Heart left ventricle (tissue), 16 donors: ENCODE data around the gene SLC25A1. TPM values are rescaled to one million over a fixed set of nuclear protein-coding genes. Genes with fewer than 3 reads are reported as not detected.
"Not testable (repeated sequence)": the region's sequence is repeated elsewhere in the genome, so short reads cannot be mapped to it uniquely, and the experiment has no call there.

ENCODE experiments used
- ATAC-seq, 4 donors: fragments of 200-7000 bp; cut with Tn5 transposase; one replicate each; pipeline ENCODE4 v1.9.1; 2020 to 2022; ENCODE audit warnings: moderate library complexity in 4 of 4, mild to moderate bottlenecking in 3 of 4, moderate number of reproducible peaks in 1 of 4
- DNase-seq, 5 donors: peaks; one replicate each; pipeline ENCODE4 v3.0.0-alpha.2; 2020
- H3K27ac ChIP-seq, 12 donors: fragments of 200-600 bp; sonication (generic) in 4 of 12; one replicate each; pipeline versions ENCODE4 v1.5.0 to v1.8.0; 2016 to 2022; ENCODE audit warnings: mild to moderate bottlenecking in 2 of 12
- H3K27me3 ChIP-seq, 9 donors: fragments of 200-600 bp; sonication (generic) in 2 of 9; one replicate each; pipeline versions ENCODE4 v1.5.1 to v1.8.0; 2016 to 2022; ENCODE audit warnings: mild to moderate bottlenecking in 3 of 9
- H3K36me3 ChIP-seq, 9 donors: fragments of 200-600 bp; sonication (generic) in 2 of 9; one replicate each; pipeline versions ENCODE4 v1.5.0 to v1.8.0; 2018 to 2022; ENCODE audit warnings: mild to moderate bottlenecking in 2 of 9
- H3K4me1 ChIP-seq, 12 donors: fragments of 200-600 bp; sonication (generic) in 4 of 12; one replicate each; pipeline versions ENCODE4 v1.5.0 to v1.8.0; 2016 to 2022; ENCODE audit warnings: mild to moderate bottlenecking in 3 of 12
- H3K4me3 ChIP-seq, 12 donors: fragments of 200-600 bp; sonication (generic) in 4 of 12; one replicate each; pipeline versions ENCODE4 v1.5.0 to v1.8.0; 2017 to 2022; ENCODE audit warnings: mild to moderate bottlenecking in 9 of 12, moderate library complexity in 4 of 12
- H3K9me3 ChIP-seq, 12 donors: fragments of 200-600 bp; sonication (generic) in 4 of 12; one replicate each; pipeline versions ENCODE4 v1.5.0 to v1.8.0; 2016 to 2022; ENCODE audit warnings: mild to moderate bottlenecking in 1 of 12
- CTCF ChIP-seq, 12 donors: fragments of 200-600 bp; sonication (generic) in 4 of 12; IDR thresholded peaks; one replicate each; pipeline versions ENCODE4 v1.5.0 to v1.8.0; 2018 to 2022; ENCODE audit warnings: antibody characterized with exemption in 12 of 12, mild to moderate bottlenecking in 5 of 12
- POLR2A ChIP-seq, 2 donors: fragments of 450-650 bp; IDR thresholded peaks; one replicate each; pipeline ENCODE4 v1.6.1; 2017; ENCODE audit warnings: antibody characterized with exemption in 2 of 2, mild to moderate bottlenecking in 2 of 2, moderate library complexity in 2 of 2
- WGBS, 4 donors: extraction: QIAGEN DNeasy Blood & Tissue Kit in 2 of 4; methylation state at CpG; one replicate each; pipeline versions ENCODE4 v1.1.5 to v1.1.7; 2013 to 2018; 5-methylcytosine and 5-hydroxymethylcytosine counted together
- intact Hi-C, 10 donors: fragments of 100-400 bp; cut with DNase I; formaldehyde crosslinking; loops; one replicate each; pipeline versions ENCODE4 v1.11.1 to v1.14.2; 2022
- polyA plus RNA-seq, 2 donors: library from polyadenylated mRNA; stranded (reverse); fragments of 200-250 nt; gene quantifications; one replicate each; pipeline ENCODE4 v1.2.3, GENCODE V29; 2013
- total RNA-seq, 9 donors: library from RNA; depleted of rRNA in 2 of 9; stranded (reverse); fragments of >200 nt in 2 of 9; fragmentation: NEBNext Ultra II Directional in 3 of 9; extraction: Animal tissue kit (Norgen Biotek cat#: 25700) in 3 of 9; gene quantifications; one replicate each; pipeline versions ENCODE4 v1.1.0 to v1.2.4, GENCODE V29; 2016 to 2023
- donor health status: ischemic (EF 13 %, LVEDD 7.1; RV severe dilation, severe dysfunction).
- donor health status: healthy with polysubstance abuse.
- donor health status: DM: no; HTN: yes; CAD: no.
- donor health status: DM: no; HTN: no; CAD: no.
- donor health status: ischemic (EF 25% LVEDD 6.9; RV normal size, moderate dysfunction).
- donor health status: ischemic (EF 25% LVEDD 5.7; RV mildly dilated, moderate dysfunction).
- donor health status: healthy.
- donor health status: DM: yes; HTN: yes; CAD: no.
- donor health status: ischemic (EF 35%, LVEDD 5.7; RV mildly dilated, moderate dysfunction).
- donor health status: nonischemic (EF 11% LVEDD 7.7; RV severe dilation, severe dysfunction).
- donor health status: DM: yes; HTN: yes; CAD: no.
- donor health status: PGD.
- donor health status: ischemic (EF 29% LVEDD 5.4; RV normal size, mild dysfunction).
- donor health status: nonischemic (EF 23%, LVEDD 6.1; RV moderate dilation, normal function).

The SLC25A1 gene
- total and polyA plus RNA-seq, 11 donors, result 16.1 to 35.8 (median 28.4) TPM

DNA sequence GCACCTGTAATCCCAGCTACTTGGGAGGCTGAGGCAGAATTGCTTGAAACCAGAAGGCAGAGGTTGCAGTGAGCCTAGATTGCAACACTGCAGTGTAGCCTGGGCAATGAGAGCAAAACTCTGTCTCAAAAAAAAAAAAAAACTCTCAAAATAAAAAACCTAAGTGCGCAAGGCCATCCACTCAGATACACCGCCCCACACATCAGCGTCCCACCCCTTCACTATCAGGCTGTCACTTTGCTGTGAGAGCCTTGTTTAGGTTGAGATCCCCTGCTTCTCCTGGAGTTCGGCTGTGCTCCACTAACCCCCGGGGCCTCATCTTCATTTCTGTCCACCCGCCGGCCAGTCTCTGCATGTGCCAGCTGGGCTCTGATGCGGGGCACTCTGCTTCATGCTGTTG lies 12.1 kb downstream of the SLC25A1 start:
- DNase-seq, result no peak
- intact Hi-C loops, result no loop called here
- Histone ChIP-seq H3K4me3 (no peak overlapping the region), H3K27ac (no peak overlapping the region), H3K9me3 (peaks cover 0 to 7% (median 0%) of the 10 kb centered on the region in 12 donors), H3K27me3 (peaks cover 8 to 60% (median 34%) of the 10 kb centered on the region in 9 donors), H3K4me1 (peaks cover 0 to 24% (median 16%) of the 10 kb centered on the region in 12 donors), H3K36me3 (no peaks in the 10 kb centered on the region)
- WGBS, 4 donors, result 70 to 78% (median 76%) methylated on average over 8 of the region's 8 CpGs
- no peak for TF ChIP-seq CTCF (IDR thresholded peaks at IDR 0.05)
- no peak for TF ChIP-seq POLR2A (IDR thresholded peaks at IDR 0.05)
- ATAC-seq, result no peak

GRCh38 chr22:19164425-19164824 lies 14.1 kb downstream of the SLC25A1 start:
- Histone ChIP-seq H3K36me3 (no peaks in the 10 kb centered on the region), H3K9me3 (peaks cover 0 to 7% (median 0%) of the 10 kb centered on the region in 12 donors), H3K27me3 (peaks cover 8 to 59% (median 32%) of the 10 kb centered on the region in 9 donors), H3K4me3 (no peak overlapping the region), H3K27ac (no peak overlapping the region), H3K4me1 (peaks cover 0 to 6% (median 2%) of the 10 kb centered on the region in 12 donors)
- 93 to 96% (median 94%) methylated on average over 6 of the region's 6 CpGs for WGBS, 4 donors
- intact Hi-C loops, result no loop called here
- TF ChIP-seq POLR2A (IDR thresholded peaks at IDR 0.05) (no peak), CTCF (IDR thresholded peaks at IDR 0.05) (no peak)
- no peak for ATAC-seq
- DNase-seq, result no peak

DNA sequence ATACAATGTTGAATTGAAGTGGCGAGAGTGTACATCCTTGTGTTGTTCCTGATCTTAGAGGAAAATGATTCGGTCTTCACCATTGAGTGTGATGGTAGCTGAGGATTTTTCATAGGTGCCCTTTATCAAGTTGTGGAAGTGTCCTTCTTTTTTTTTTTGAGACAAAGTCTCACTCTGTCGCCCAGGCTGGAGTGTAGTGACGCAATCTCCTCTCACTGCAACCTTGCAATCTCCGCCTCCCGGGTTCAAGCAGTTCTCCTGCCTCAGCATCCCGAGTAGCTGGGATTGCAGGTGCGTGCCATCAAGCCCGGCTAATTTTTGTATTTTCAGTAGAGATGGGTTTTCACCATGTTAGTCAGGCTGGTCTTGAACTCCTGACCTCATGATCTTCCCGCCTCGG lies 19.9 kb downstream of the SLC25A1 start:
- H3K36me3 ChIP-seq, ATAC-seq, DNase-seq, H3K27ac ChIP-seq, H3K4me3 ChIP-seq, intact Hi-C loops, H3K4me1 ChIP-seq, H3K9me3 ChIP-seq: not testable (repeated sequence)
- H3K27me3 ChIP-seq, result peaks cover 0 to 25% (median 3%) of the 10 kb centered on the region in 9 donors
- 84 to 90% (median 86%) methylated on average over 11 of the region's 11 CpGs for WGBS, 4 donors

- H3K9me3 ChIP-seq, ATAC-seq, H3K36me3 ChIP-seq, H3K27ac ChIP-seq, DNase-seq, H3K4me3 ChIP-seq, H3K4me1 ChIP-seq, intact Hi-C loops: not testable (repeated sequence)
- peaks cover 5 to 44% (median 23%) of the 10 kb centered on the region in 9 donors for H3K27me3 ChIP-seq
- WGBS, 4 donors, result 80 to 91% (median 85%) methylated on average over 9 of the region's 9 CpGs
Measured at GRCh38 chr22:19156109-19156508, 22.4 kb downstream of the SLC25A1 start.

- intact Hi-C loops, result no loop called here
- 59 to 64% (median 59%) methylated on average over 11 of the region's 11 CpGs for whole genome bisulfite sequencing, 4 donors
- Histone ChIP-seq H3K4me1 (peaks cover 0 to 19% (median 0%) of the 10 kb centered on the region in 12 donors), H3K27me3 (peaks cover 27 to 65% (median 44%) of the 10 kb centered on the region in 9 donors), H3K4me3 (no peak overlapping the region), H3K27ac (no peak overlapping the region), H3K9me3 (no peaks in the 10 kb centered on the region), H3K36me3 (no peaks in the 10 kb centered on the region)
- TF ChIP-seq POLR2A (IDR thresholded peaks at IDR 0.05) (no peak), CTCF (IDR thresholded peaks at IDR 0.05) (no peak)
- ATAC-seq (no peak), DNase-seq (no peak)
Measured at GRCh38 chr22:19152942-19153883, 25.3 kb downstream of the SLC25A1 start.
